ENCODE results near the gene THOC1. TPM values are rescaled to one million over a fixed set of nuclear protein-coding genes. Genes with fewer than 3 reads are reported as not detected.

The THOC1 gene
- polyA plus RNA-seq (2011; rRNA removed) (22.2 and 35.1 TPM in 2 replicates), polyA minus RNA-seq (2011; rRNA and poly(A)+ RNA removed) (15.6 and 21.1 TPM in 2 replicates)

GRCh38 chr18:267688-268552 lies at the start of gene THOC1:
Gene THOC1, minus strand, starts transcription at chr18:268047. Its CDS starts 28 bp downstream, at chr18:268019.
- Histone ChIP-seq H3K9me3 (ENCODE audit: control insufficient read depth, insufficient read depth, low read length) (peaks cover 2% of the 10 kb centered on the region; the same call in 1 of the 2 replicates), H3K4me3 (ENCODE audit: low read depth, low read length) (peak within 1 kb of the TSS; percentile 93), H3K27me3 (ENCODE audit: control insufficient read depth, insufficient read depth, low read length) (no peaks in the 10 kb centered on the region), H3K27ac (ENCODE audit: low read depth, low read length) (peak within 1 kb of the TSS; percentile 91)
- ChIA-PET POLR2A (interaction anchor here (0.7 to 1.4 kb wide), 2 partner anchors 17 to 190 kb away, joined by 3 to 6 read pairs; no protein-coding TSS in a partner anchor), CTCF (interaction anchor here (0.9 to 2.0 kb wide), 4 partner anchors 350 to 572 kb away, joined by 3 to 10 read pairs (median 9); no protein-coding TSS in a partner anchor)
- 0 out of 2 replicates have a peak, but pooled peaks have one; percentile 1 for TF ChIP-seq CTCF (IDR thresholded peaks at IDR 0.05; ENCODE audit: low read depth, low read length)
- DNase-seq (ENCODE audit: low read depth, low spot score) = peak; percentile 79

DNA sequence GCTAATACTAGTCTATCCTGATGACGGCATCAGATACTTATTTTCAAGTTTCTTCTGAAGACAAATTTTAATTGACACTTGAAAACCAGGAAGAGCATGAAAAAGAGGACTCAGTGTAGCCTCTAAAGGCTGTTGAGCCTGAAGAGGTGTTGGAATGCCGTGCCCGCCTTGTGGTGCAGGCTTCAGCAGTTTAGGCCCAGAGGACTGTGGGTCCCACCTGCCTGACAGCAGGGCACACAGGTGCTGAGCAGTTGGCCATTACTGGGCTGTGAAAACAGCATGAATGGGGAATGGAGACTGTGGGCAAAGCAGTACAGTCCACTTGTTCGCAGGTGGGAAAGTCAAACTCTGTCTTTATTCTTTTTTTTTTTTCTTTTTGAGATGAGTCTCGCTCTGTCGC lies 49.8 kb upstream of the THOC1 start:
- Histone ChIP-seq H3K27me3 (ENCODE audit: control insufficient read depth, insufficient read depth, low read length) (peaks cover 33% of the 10 kb centered on the region), H3K4me3 (ENCODE audit: low read depth, low read length) (no peak overlapping the region), H3K9me3 (ENCODE audit: control insufficient read depth, insufficient read depth, low read length) (no peaks in the 10 kb centered on the region), H3K27ac (ENCODE audit: low read depth, low read length) (no peak overlapping the region)
- ChIA-PET CTCF (no interaction called here), POLR2A (no interaction called here)
- no peak for TF ChIP-seq CTCF (IDR thresholded peaks at IDR 0.05; ENCODE audit: low read depth, low read length)
- no peak for DNase-seq (ENCODE audit: low read depth, low spot score)

- TF ChIP-seq CTCF (IDR thresholded peaks at IDR 0.05; ENCODE audit: low read depth, low read length) = no peak
- Histone ChIP-seq H3K27ac (ENCODE audit: low read depth, low read length) (no peak overlapping the region), H3K27me3 (ENCODE audit: control insufficient read depth, insufficient read depth, low read length) (peaks cover 38% of the 10 kb centered on the region), H3K4me3 (ENCODE audit: low read depth, low read length) (no peak overlapping the region), H3K9me3 (ENCODE audit: control insufficient read depth, insufficient read depth, low read length) (no peaks in the 10 kb centered on the region)
- ChIA-PET CTCF (interaction anchor here (1.5 kb wide), 1 partner anchor 523 kb away, joined by 4 read pairs; no protein-coding TSS in a partner anchor), POLR2A (no interaction called here)
- peak; percentile 13 for DNase-seq (ENCODE audit: low read depth, low spot score)
Observed at GRCh38 chr18:316393-316792, 48.5 kb upstream of the THOC1 start.

GRCh38 chr18:313931-314330 lies 46.1 kb upstream of the THOC1 start:
- CTCF ChIA-PET = no interaction called here
- no peak for DNase-seq (ENCODE audit: low read depth, low spot score)

More at GRCh38 chr18:313931-314330, 46.1 kb upstream of the THOC1 start:
- POLR2A ChIA-PET = no interaction called here
- Histone ChIP-seq H3K4me3 (ENCODE audit: low read depth, low read length) (no peak overlapping the region), H3K27ac (ENCODE audit: low read depth, low read length) (no peak overlapping the region), H3K27me3 (ENCODE audit: control insufficient read depth, insufficient read depth, low read length) (peaks cover 45% of the 10 kb centered on the region), H3K9me3 (ENCODE audit: control insufficient read depth, insufficient read depth, low read length) (no peaks in the 10 kb centered on the region)
- no peak for TF ChIP-seq CTCF (IDR thresholded peaks at IDR 0.05; ENCODE audit: low read depth, low read length)

All from AG04450 (cell line).